ENCODE measurements around the gene SIRPA. TPM values are rescaled to one million over a fixed set of nuclear protein-coding genes. Genes with fewer than 3 reads are reported as not detected.
A peak's percentile ranks its signal among the peaks of the same experiment; 100 is the strongest.

The SIRPA gene
- polyA plus RNA-seq, 1 donor from 2014 or later = 8.0 TPM

DNA sequence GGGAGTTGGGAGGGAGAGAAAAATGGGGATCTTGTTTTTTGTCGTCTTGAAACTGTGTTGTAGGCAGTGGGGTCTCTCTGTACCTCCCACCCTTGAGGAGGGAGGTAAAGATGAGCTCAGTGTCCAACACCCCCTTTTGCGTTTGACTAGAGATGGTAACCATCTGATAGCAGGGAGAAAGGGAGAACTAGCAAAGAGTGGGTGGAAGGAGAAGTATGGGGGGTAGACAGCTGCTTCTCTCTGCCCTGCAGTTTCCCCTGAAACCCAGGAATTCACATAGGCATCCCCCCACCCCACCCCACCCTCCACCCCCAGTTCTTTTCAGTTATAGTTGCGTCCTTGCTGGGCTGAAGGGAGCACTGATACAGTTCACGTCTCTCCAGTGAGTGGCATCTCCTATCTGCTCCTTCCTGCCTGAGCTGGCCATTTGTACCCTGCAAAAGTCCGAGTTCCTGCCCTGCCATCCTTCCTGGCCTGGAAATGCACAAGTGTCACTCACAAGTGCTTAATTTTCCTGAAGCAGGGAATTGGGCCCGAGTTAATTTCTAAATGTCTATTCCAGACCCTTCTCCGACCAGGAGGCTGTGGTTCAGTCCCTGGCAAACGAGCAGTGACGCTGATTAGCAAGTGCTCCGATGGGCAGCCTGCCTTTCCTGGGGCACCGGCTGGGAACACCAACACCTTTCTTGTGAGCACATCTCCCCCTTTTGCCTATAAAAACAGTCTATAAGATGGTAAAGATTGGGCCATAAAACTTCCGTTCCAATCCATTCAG lies 1.5 kb downstream of the SIRPA start:
- Histone ChIP-seq H3K36me3 (ENCODE audit: insufficient read depth, low read length) (no peaks in the 10 kb centered on the region), H3K9ac (ENCODE audit: low read length) (peak overlapping the region; percentile 72), H3K4me3 (ENCODE audit: low read length) (peak overlapping the region; percentile 67), H3K27me3 (ENCODE audit: insufficient read depth, low read depth, low read length) (peaks cover 5% of the 10 kb centered on the region), H2AFZ (ENCODE audit: low read depth, low read length) (no peak overlapping the region), H3F3A (ENCODE audit: insufficient read depth, low read length, poor library complexity, severe bottlenecking) (no peaks in the 10 kb centered on the region), H4K20me1 (ENCODE audit: insufficient read depth) (no peaks in the 10 kb centered on the region), H3K9me3 (ENCODE audit: low read length) (no peaks in the 10 kb centered on the region), H3K27ac (ENCODE audit: low read length) (no peak overlapping the region), H3K79me2 (replicated peaks; ENCODE audit: insufficient read depth, low read length) (no peaks in the 10 kb centered on the region), H3K9me2 (ENCODE audit: insufficient read depth, low read length) (no peaks in the 10 kb centered on the region), H3K4me2 (ENCODE audit: low read length) (peak overlapping the region; percentile 26)
- TF ChIP-seq EP300 (conservative IDR thresholded peaks at IDR 0.05; ENCODE audit: poor library complexity, severe bottlenecking) = no peak
- TF ChIP-seq EZH2 (IDR thresholded peaks at IDR 0.05; ENCODE audit: borderline replicate concordance, insufficient read depth, low read length, poor library complexity, severe bottlenecking) = no peak
- no peak for TF ChIP-seq MXI1 (conservative IDR thresholded peaks at IDR 0.05; ENCODE audit: poor library complexity, severe bottlenecking)
- TF ChIP-seq RAD21 (conservative IDR thresholded peaks at IDR 0.05) = no peak
- no peak for TF ChIP-seq TAF1 (IDR thresholded peaks at IDR 0.05; ENCODE audit: low read depth)
- TF ChIP-seq, protein P1, sequence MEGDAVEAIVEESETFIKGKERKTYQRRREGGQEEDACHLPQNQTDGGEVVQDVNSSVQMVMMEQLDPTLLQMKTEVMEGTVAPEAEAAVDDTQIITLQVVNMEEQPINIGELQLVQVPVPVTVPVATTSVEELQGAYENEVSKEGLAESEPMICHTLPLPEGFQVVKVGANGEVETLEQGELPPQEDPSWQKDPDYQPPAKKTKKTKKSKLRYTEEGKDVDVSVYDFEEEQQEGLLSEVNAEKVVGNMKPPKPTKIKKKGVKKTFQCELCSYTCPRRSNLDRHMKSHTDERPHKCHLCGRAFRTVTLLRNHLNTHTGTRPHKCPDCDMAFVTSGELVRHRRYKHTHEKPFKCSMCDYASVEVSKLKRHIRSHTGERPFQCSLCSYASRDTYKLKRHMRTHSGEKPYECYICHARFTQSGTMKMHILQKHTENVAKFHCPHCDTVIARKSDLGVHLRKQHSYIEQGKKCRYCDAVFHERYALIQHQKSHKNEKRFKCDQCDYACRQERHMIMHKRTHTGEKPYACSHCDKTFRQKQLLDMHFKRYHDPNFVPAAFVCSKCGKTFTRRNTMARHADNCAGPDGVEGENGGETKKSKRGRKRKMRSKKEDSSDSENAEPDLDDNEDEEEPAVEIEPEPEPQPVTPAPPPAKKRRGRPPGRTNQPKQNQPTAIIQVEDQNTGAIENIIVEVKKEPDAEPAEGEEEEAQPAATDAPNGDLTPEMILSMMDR (IDR thresholded peaks at IDR 0.05; ENCODE audit: poor library complexity, severe bottlenecking) = no peak
- no peak for TF ChIP-seq SMC3 (conservative IDR thresholded peaks at IDR 0.05; ENCODE audit: poor library complexity)
- TF ChIP-seq, protein P2, sequence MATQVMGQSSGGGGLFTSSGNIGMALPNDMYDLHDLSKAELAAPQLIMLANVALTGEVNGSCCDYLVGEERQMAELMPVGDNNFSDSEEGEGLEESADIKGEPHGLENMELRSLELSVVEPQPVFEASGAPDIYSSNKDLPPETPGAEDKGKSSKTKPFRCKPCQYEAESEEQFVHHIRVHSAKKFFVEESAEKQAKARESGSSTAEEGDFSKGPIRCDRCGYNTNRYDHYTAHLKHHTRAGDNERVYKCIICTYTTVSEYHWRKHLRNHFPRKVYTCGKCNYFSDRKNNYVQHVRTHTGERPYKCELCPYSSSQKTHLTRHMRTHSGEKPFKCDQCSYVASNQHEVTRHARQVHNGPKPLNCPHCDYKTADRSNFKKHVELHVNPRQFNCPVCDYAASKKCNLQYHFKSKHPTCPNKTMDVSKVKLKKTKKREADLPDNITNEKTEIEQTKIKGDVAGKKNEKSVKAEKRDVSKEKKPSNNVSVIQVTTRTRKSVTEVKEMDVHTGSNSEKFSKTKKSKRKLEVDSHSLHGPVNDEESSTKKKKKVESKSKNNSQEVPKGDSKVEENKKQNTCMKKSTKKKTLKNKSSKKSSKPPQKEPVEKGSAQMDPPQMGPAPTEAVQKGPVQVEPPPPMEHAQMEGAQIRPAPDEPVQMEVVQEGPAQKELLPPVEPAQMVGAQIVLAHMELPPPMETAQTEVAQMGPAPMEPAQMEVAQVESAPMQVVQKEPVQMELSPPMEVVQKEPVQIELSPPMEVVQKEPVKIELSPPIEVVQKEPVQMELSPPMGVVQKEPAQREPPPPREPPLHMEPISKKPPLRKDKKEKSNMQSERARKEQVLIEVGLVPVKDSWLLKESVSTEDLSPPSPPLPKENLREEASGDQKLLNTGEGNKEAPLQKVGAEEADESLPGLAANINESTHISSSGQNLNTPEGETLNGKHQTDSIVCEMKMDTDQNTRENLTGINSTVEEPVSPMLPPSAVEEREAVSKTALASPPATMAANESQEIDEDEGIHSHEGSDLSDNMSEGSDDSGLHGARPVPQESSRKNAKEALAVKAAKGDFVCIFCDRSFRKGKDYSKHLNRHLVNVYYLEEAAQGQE (IDR thresholded peaks at IDR 0.05; ENCODE audit: borderline replicate concordance) = no peak
- no peak for TF ChIP-seq POLR2AphosphoS5 (IDR thresholded peaks at IDR 0.05)

DNA sequence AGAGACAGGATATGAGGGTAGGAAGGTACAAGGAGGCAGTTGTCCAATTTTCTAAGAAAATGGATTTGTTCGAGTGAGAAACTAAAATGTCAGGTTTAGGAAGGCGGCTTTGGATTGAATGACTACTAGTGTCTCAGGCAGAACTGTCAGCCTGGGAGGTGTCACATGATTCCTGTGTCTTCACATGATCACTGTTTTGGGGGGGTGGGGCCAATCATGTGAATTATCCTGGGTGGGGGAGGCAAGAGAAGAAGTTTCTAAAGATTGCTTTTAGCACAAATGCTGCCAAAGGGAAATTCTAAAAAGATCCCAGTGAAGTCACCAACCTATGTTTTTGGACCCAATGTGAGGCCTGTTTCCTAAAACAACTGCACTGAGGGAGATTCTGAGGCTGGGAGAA lies 2.3 kb downstream of the SIRPA start:
- peak overlapping the region; percentile 67 for H3K4me3 ChIP-seq (ENCODE audit: low read length)
- H3K4me2 ChIP-seq (ENCODE audit: low read length) = no peak overlapping the region
- H3F3A ChIP-seq (ENCODE audit: insufficient read depth, low read length, poor library complexity, severe bottlenecking) = no peaks in the 10 kb centered on the region
- TF ChIP-seq, protein P1 (IDR thresholded peaks at IDR 0.05; ENCODE audit: poor library complexity, severe bottlenecking) = no peak
- TF ChIP-seq EP300 (conservative IDR thresholded peaks at IDR 0.05; ENCODE audit: poor library complexity, severe bottlenecking) = no peak
- TF ChIP-seq MXI1 (conservative IDR thresholded peaks at IDR 0.05; ENCODE audit: poor library complexity, severe bottlenecking) = no peak
- H4K20me1 ChIP-seq (ENCODE audit: insufficient read depth) = no peaks in the 10 kb centered on the region
- no peak overlapping the region for H2AFZ ChIP-seq (ENCODE audit: low read depth, low read length)
- no peaks in the 10 kb centered on the region for H3K9me3 ChIP-seq (ENCODE audit: low read length)
- no peaks in the 10 kb centered on the region for H3K9me2 ChIP-seq (ENCODE audit: insufficient read depth, low read length)
- no peaks in the 10 kb centered on the region for H3K36me3 ChIP-seq (ENCODE audit: insufficient read depth, low read length)
- H3K79me2 ChIP-seq (replicated peaks; ENCODE audit: insufficient read depth, low read length) = no peaks in the 10 kb centered on the region
- no peak overlapping the region for H3K27ac ChIP-seq (ENCODE audit: low read length)
- peaks cover 5% of the 10 kb centered on the region for H3K27me3 ChIP-seq (ENCODE audit: insufficient read depth, low read depth, low read length)
- H3K9ac ChIP-seq (ENCODE audit: low read length) = no peak overlapping the region

All from neural cell (in vitro differentiated cells).